Measurements from ENCODE around the gene HMGXB4. TPM values are rescaled to one million over a fixed set of nuclear protein-coding genes. Genes with fewer than 3 reads are reported as not detected.

Gene HMGXB4
- total and polyA plus RNA-seq, 2 of the 8 experiments (the other 6 are each of a cell fraction or from before 2014, with no cell fraction given): 20.9 to 41.3 TPM

DNA sequence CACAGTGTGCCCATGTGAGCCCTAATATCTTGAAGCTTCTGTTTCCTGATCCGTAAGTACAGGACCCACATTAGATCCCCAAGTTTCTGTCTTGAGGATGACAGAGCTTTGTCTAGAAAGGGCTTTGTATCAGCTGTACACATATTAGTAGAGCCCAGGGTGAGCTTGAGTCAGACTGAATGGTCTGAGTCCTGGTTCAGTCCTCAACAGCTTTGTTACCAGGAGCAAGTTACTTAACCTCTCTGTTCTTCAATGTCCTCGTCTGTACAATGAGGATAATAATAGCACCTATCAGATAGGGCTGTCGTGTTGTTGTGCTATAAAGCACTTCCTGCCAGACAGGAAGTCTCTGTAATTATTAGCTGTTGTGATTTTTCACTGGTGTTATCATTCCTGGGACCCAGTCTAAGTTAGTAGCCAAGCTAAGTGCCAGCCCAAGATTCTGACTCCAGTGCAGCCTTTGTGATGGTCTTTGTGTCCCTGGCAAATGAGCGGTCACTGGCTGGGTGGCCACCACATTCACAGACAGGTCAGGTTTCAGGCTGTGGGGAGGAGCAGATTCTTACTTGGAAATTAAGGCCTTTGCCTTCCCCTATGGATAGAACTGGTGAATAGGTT is 49.2 kb downstream of the HMGXB4 start (continued):
- TF ChIP-seq SIX5 (IDR thresholded peaks at IDR 0.05; ENCODE audit: low read depth, low read length): no peak
- no peak for TF ChIP-seq RNF2 (IDR thresholded peaks at IDR 0.05; ENCODE audit: borderline replicate concordance, low read depth, low read length, missing control alignments, poor library complexity, severe bottlenecking)
- TF ChIP-seq PHF8 (conservative IDR thresholded peaks at IDR 0.05; ENCODE audit: low read depth, low read length): no peak
- TF ChIP-seq TAF1 (IDR thresholded peaks at IDR 0.05; ENCODE audit: low read depth, low read length): no peak
- TF ChIP-seq USF2 (IDR thresholded peaks at IDR 0.05; ENCODE audit: low read length): no peak
- no peak for TF ChIP-seq CTCF (IDR thresholded peaks at IDR 0.05; ENCODE audit: control extremely low read depth in 1 of 3, insufficient read depth in 1 of 3, low read depth in 1 of 3, low read length in 3 of 3)

Measured in H1 (cell line).